H1 (cell line): ENCODE measurements around the gene MAF. TPM values are rescaled to one million over a fixed set of nuclear protein-coding genes. Genes with fewer than 3 reads are reported as not detected.

Experiments
- CTCF ChIA-PET: fragments of 300-600 bp; sonication (Branson Sonifier 250); formaldehyde crosslinking; loops from one replicate; lab custom pipeline; 2021; ENCODE audit not compliant: partially characterized antibody; lab: Charles Lee
- POLR2A ChIA-PET: fragments of 300-600 bp; sonication (Branson Sonifier 250); formaldehyde crosslinking; loops from one replicate; lab custom pipeline; 2021; ENCODE audit warnings: inconsistent platforms; ENCODE audit not compliant: partially characterized antibody; lab: Charles Lee
- DNase-seq, 2 experiments: peaks; one replicate each; pipeline versions ENCODE4 v3.0.0 to v3.0.0-alpha.2; 2010 to 2022; ENCODE audit warnings: low spot score in 2 of 2, low read depth in 1 of 2, mixed read lengths in 1 of 2
- FAIRE-seq: peaks from 2 replicates; lab custom pipeline; 2011; peaks lifted over from hg19 to GRCh38; lab: Jason Lieb, UNC
- H2AFZ ChIP-seq: 2 replicates; pipeline ENCODE4 v1.8.1; 2012; ENCODE audit warnings: low read length, inconsistent platforms
- H2AK5ac ChIP-seq: 2 replicates; pipeline ENCODE4 v1.6.1; 2013; ENCODE audit warnings: low read depth, low read length
- H2BK120ac ChIP-seq: replicated peaks from 2 replicates; pipeline ENCODE3; 2013; ENCODE audit warnings: low read depth, low read length, inconsistent platforms
- H2BK12ac ChIP-seq: 2 replicates; pipeline ENCODE4 v1.6.1; 2013; ENCODE audit warnings: low read depth, low read length
- H2BK15ac ChIP-seq: 2 replicates; pipeline ENCODE4 v1.6.1; 2013; ENCODE audit warnings: low read length
- H2BK20ac ChIP-seq: 2 replicates; pipeline ENCODE4 v1.6.1; 2013; ENCODE audit warnings: low read length
- H2BK5ac ChIP-seq: 2 replicates; pipeline ENCODE4 v1.6.1; 2013; ENCODE audit warnings: low read depth, low read length
- H3K14ac ChIP-seq: 2 replicates; pipeline ENCODE4 v1.6.1; 2013; ENCODE audit warnings: inconsistent platforms; ENCODE audit not compliant: insufficient read length
- H3K18ac ChIP-seq: 2 replicates; pipeline ENCODE4 v1.6.1; 2013; ENCODE audit warnings: low read length; ENCODE audit errors: extremely low read depth
- H3K23ac ChIP-seq: 2 replicates; pipeline ENCODE4 v1.6.1; 2013; ENCODE audit warnings: inconsistent platforms; ENCODE audit not compliant: insufficient read length
- H3K23me2 ChIP-seq: 2 replicates; pipeline ENCODE4 v1.6.1; 2013; ENCODE audit warnings: low read depth, low read length
- H3K27ac ChIP-seq: 2 replicates; pipeline ENCODE4 v1.6.1; 2011; ENCODE audit warnings: low read depth, low read length, inconsistent platforms
- H3K27me3 ChIP-seq, 4 experiments: replicated peaks in 1 of 4; 1 replicate in 1 of 4; 2 replicates in 3 of 4; pipeline versions ENCODE4 v1.6.1 to v1.8.1; 2011 to 2013; ENCODE audit warnings: low read length in 3 of 4, mild to moderate bottlenecking in 3 of 4, inconsistent platforms in 2 of 4, mixed read lengths in 2 of 4, moderate library complexity in 1 of 4; ENCODE audit not compliant: control insufficient read depth in 3 of 4, insufficient read depth in 3 of 4; ENCODE audit errors: extremely low read depth in 1 of 4
- H3K36me3 ChIP-seq, 4 experiments: 2 replicates each; pipeline versions ENCODE4 v1.6.1 to v1.8.1; 2011 to 2013; ENCODE audit warnings: mild to moderate bottlenecking in 4 of 4, low read length in 3 of 4, moderate library complexity in 2 of 4, control low read depth in 1 of 4, inconsistent platforms in 1 of 4; ENCODE audit not compliant: insufficient read depth in 4 of 4, control insufficient read depth in 2 of 4
- H3K4ac ChIP-seq: replicated peaks from 2 replicates; pipeline ENCODE3; 2013; ENCODE audit warnings: low read length, low read depth, mixed read lengths, inconsistent platforms; ENCODE audit not compliant: insufficient read length
- H3K4me1 ChIP-seq, 4 experiments: replicated peaks in 1 of 4; 1 replicate in 1 of 4; 2 replicates in 3 of 4; pipeline versions ENCODE4 v1.6.1 to v1.8.1; 2011 to 2013; ENCODE audit warnings: low read length in 3 of 4, inconsistent platforms in 2 of 4, mixed read lengths in 1 of 4; ENCODE audit not compliant: insufficient read depth in 4 of 4, control insufficient read depth in 3 of 4
- H3K4me2 ChIP-seq, 2 experiments: 2 replicates each; pipeline versions ENCODE4 v1.6.1 to v1.8.1; 2011 to 2013; ENCODE audit warnings: low read depth in 2 of 2, low read length in 2 of 2, control low read depth in 1 of 2, inconsistent platforms in 1 of 2, mild to moderate bottlenecking in 1 of 2; ENCODE audit not compliant: insufficient read depth in 1 of 2
- H3K4me3 ChIP-seq, 4 experiments: fragments of 200-600, 300-600 bp in 1 of 4; sonication (generic), shearing (Covaris generic), sonication (Bioruptor Twin) in 1 of 4; 2 replicates each; pipeline versions ENCODE4 v1.5.1 to v1.8.1; 2011 to 2016; ENCODE audit warnings: low read length in 4 of 4, low read depth in 3 of 4, control low read depth in 2 of 4, inconsistent platforms in 2 of 4, mild to moderate bottlenecking in 2 of 4, mixed read lengths in 1 of 4, moderate library complexity in 1 of 4; ENCODE audit not compliant: insufficient read depth in 2 of 4; ENCODE audit errors: extremely low read depth in 1 of 4
- H3K56ac ChIP-seq: replicated peaks from 2 replicates; pipeline ENCODE3; 2013; ENCODE audit warnings: low read depth, mild to moderate bottlenecking, mixed read lengths, low read length, inconsistent platforms; ENCODE audit not compliant: insufficient read length
- H3K79me1 ChIP-seq: 2 replicates; pipeline ENCODE4 v1.6.1; 2013; ENCODE audit warnings: low read depth, low read length, control low read depth
- H3K79me2 ChIP-seq, 2 experiments: 2 replicates each; pipeline versions ENCODE4 v1.6.1 to v1.8.1; 2012 to 2013; ENCODE audit warnings: low read length in 2 of 2, mild to moderate bottlenecking in 2 of 2, inconsistent platforms in 1 of 2; ENCODE audit not compliant: insufficient read depth in 2 of 2, control insufficient read depth in 1 of 2
- H3K9ac ChIP-seq, 4 experiments: replicated peaks in 1 of 4; 1 replicate in 1 of 4; 2 replicates in 3 of 4; pipeline versions ENCODE4 v1.6.1 to v1.8.1; 2011 to 2013; ENCODE audit warnings: low read depth in 3 of 4, low read length in 3 of 4, control low read depth in 2 of 4, mild to moderate bottlenecking in 2 of 4, moderate library complexity in 2 of 4, inconsistent platforms in 1 of 4; ENCODE audit errors: extremely low read depth in 1 of 4
- H3K9me3 ChIP-seq, 2 experiments: 2 replicates each; pipeline versions ENCODE4 v1.6.1 to v1.8.1; 2012 to 2013; ENCODE audit warnings: mild to moderate bottlenecking in 2 of 2, moderate library complexity in 2 of 2, control low read depth in 1 of 2, inconsistent platforms in 1 of 2, low read depth in 1 of 2, low read length in 1 of 2, mixed read lengths in 1 of 2; ENCODE audit not compliant: insufficient read depth in 2 of 2
- H4K20me1 ChIP-seq, 2 experiments: replicated peaks in 1 of 2; 2 replicates each; pipeline versions ENCODE3 to v1.8.1; 2011 to 2013; ENCODE audit warnings: inconsistent platforms in 2 of 2, low read length in 2 of 2, mild to moderate bottlenecking in 1 of 2; ENCODE audit not compliant: insufficient read depth in 2 of 2, control insufficient read depth in 1 of 2
- H4K5ac ChIP-seq: 2 replicates; pipeline ENCODE4 v1.6.1; 2013; ENCODE audit warnings: low read length, low read depth, mixed read lengths, inconsistent platforms; ENCODE audit not compliant: insufficient read length
- H4K8ac ChIP-seq: 2 replicates; pipeline ENCODE4 v1.8.0; 2013; ENCODE audit warnings: mild to moderate bottlenecking, moderate library complexity, low read length, inconsistent platforms; ENCODE audit not compliant: insufficient read depth; ENCODE audit errors: extremely low read depth
- H4K91ac ChIP-seq: replicated peaks from 2 replicates; pipeline ENCODE3; 2013; ENCODE audit warnings: low read length, mixed read lengths, inconsistent platforms; ENCODE audit not compliant: insufficient read length
- CTBP2 ChIP-seq: IDR thresholded peaks from 2 replicates; pipeline ENCODE4 v1.7.0; 2011; ENCODE audit warnings: borderline replicate concordance, mild to moderate bottlenecking, moderate library complexity, mixed read lengths, low read length; ENCODE audit not compliant: insufficient read depth, insufficient read length
- EGR1 ChIP-seq: IDR thresholded peaks from 2 replicates; pipeline ENCODE4 v1.6.1; 2011; ENCODE audit warnings: low read depth, low read length, borderline replicate concordance
- EP300 ChIP-seq, 2 experiments: IDR thresholded peaks; 1 replicate in 1 of 2; 2 replicates in 1 of 2; pipeline ENCODE4 v1.6.1; 2011 to 2012; ENCODE audit warnings: low read depth in 2 of 2, low read length in 2 of 2, mild to moderate bottlenecking in 2 of 2, borderline replicate concordance in 1 of 2, inconsistent platforms in 1 of 2, moderate library complexity in 1 of 2
- JUN ChIP-seq: IDR thresholded peaks from 2 replicates; pipeline ENCODE4 v1.6.1; 2011; ENCODE audit warnings: low read depth, mild to moderate bottlenecking, improper control_type of control experiment, low read length
- JUND ChIP-seq: IDR thresholded peaks from 2 replicates; pipeline ENCODE4 v1.6.1; 2011; ENCODE audit warnings: mild to moderate bottlenecking, improper control_type of control experiment, low read length
- KDM1A ChIP-seq: fragments of 200-600, 300-600 bp; sonication (generic); IDR thresholded peaks from 2 replicates; pipeline ENCODE4 v1.7.1; 2016; ENCODE audit warnings: mild to moderate bottlenecking, low read length, borderline replicate concordance
- PHF8 ChIP-seq: fragments of 200-600 bp; sonication (generic); conservative IDR thresholded peaks from 2 replicates; pipeline ENCODE4 v1.7.1; 2012; ENCODE audit warnings: low read depth, mild to moderate bottlenecking, inconsistent platforms, low read length, moderate library complexity
- SP1 ChIP-seq: IDR thresholded peaks from 2 replicates; pipeline ENCODE4 v1.6.1; 2011; ENCODE audit warnings: low read depth, low read length
- SP4 ChIP-seq: IDR thresholded peaks from 2 replicates; pipeline ENCODE4 v1.6.1; 2012; ENCODE audit warnings: low read length, inconsistent platforms
- SRF ChIP-seq: IDR thresholded peaks from 2 replicates; pipeline ENCODE4 v1.6.1; 2011; ENCODE audit warnings: mild to moderate bottlenecking, low read depth, low read length, moderate library complexity
- SUZ12 ChIP-seq: fragments of 200-600 bp; sonication (generic); IDR thresholded peaks from 2 replicates; pipeline ENCODE4 v1.6.1; 2012; ENCODE audit warnings: mild to moderate bottlenecking, inconsistent platforms, low read length, moderate library complexity, mixed read lengths
- TAF7 ChIP-seq: optimal IDR thresholded peaks from 2 replicates; pipeline ENCODE3; 2011; ENCODE audit warnings: low read depth, mild to moderate bottlenecking, inconsistent platforms, low read length, moderate library complexity, borderline replicate concordance
- ZNF274 ChIP-seq: IDR thresholded peaks from 2 replicates; pipeline ENCODE4 v1.7.0; 2012; ENCODE audit warnings: low read length, borderline replicate concordance; ENCODE audit errors: extremely low read depth
- WGBS, 2 experiments: shearing (Covaris generic) in 1 of 2; methylation state at CpG; one replicate each; pipeline versions ENCODE4 v1.1.6 to v1.1.7; 2013 to 2015; ENCODE audit warnings: low lambda C conversion rate in 2 of 2, mixed read lengths in 2 of 2, inconsistent platforms in 1 of 2, low coverage in 1 of 2, missing lambda C conversion rate in 1 of 2; ENCODE audit not compliant: insufficient replicate concordance in 2 of 2, insufficient coverage in 1 of 2, insufficient read length in 1 of 2; ENCODE audit errors: extremely low coverage in 1 of 2, missing lambda C conversion rate in 1 of 2; 5-methylcytosine and 5-hydroxymethylcytosine counted together
- polyA plus RNA-seq, 7 experiments: library from polyadenylated mRNA; depleted of rRNA in 3 of 7; stranded (reverse) in 5 of 7; unstranded in 2 of 7; fragments of >200 nt in 5 of 7; fragments of 200-250 nt in 2 of 7; gene quantifications; 1 replicate in 5 of 7; 2 replicates in 1 of 7; 4 replicates in 1 of 7; pipeline versions ENCODE4 v1.2.1 to v1.2.3, GENCODE V29; 2011 to 2013; ENCODE audit warnings: missing spikeins in 2 of 7, mixed read lengths in 2 of 7
- total RNA-seq: library from RNA; stranded (reverse); fragmentation: NEBNext Ultra II Directional; extraction: Animal tissue kit (Norgen Biotek cat#: 25700); gene quantifications from 2 replicates; pipeline ENCODE4 v1.2.1, GENCODE V29; 2021
- TF ChIP-seq, protein P1 (sequence below): IDR thresholded peaks from 2 replicates; pipeline ENCODE4 v1.6.1; 2012; ENCODE audit warnings: inconsistent platforms

MAF gene
- total and polyA plus RNA-seq, 2 of the 8 experiments (the other 6 are each of a cell fraction or from before 2014, with no cell fraction given): 1.3 to 2.7 TPM

DNA sequence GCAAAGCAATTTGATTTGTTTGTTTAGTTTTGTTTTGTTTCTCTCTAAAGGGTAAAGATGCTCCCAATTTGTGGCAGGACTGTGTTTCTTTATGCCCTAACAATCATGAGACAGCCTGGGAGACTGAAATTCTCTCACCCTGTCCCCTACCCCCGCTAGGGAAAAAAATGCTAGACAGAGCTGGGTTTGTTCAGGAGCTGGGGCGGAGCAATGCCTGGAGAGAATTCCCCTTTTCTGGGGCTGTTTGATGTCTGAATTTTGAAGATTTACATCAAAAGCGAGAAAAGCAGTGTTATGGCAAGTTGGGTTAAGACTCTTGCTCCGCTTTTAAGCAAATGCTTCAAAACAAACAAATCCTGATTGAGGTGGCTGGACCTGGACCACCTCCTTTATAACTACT lies 8.4 kb downstream of the MAF start:
- no peaks in the 10 kb centered on the region for H3K79me1 ChIP-seq
- 78% methylated on average over 4 of the region's 4 CpGs; no CpG with 5 or more reads in 1 of the 2 experiments for WGBS, 2 experiments
- no peak overlapping the region for H4K5ac ChIP-seq
- H3K4me3 ChIP-seq: no peak overlapping the region
- no peaks in the 10 kb centered on the region for H3K9me3 ChIP-seq
- peaks cover 3% of the 10 kb centered on the region; the same call in 1 of the 2 replicates for H3K23me2 ChIP-seq
- no peak overlapping the region for H4K8ac ChIP-seq
- H2BK12ac ChIP-seq: no peak overlapping the region
- peaks cover 0 to 9% (median 2%) of the 10 kb centered on the region in 4 experiments; a peak in 4 of 7 replicates for H3K4me1 ChIP-seq
- no peaks in the 10 kb centered on the region for H3K36me3 ChIP-seq
- H3K4me2 ChIP-seq: no peak overlapping the region
- H4K20me1 ChIP-seq: no peaks in the 10 kb centered on the region
- no peaks in the 10 kb centered on the region; a peak in 1 of 4 replicates for H3K79me2 ChIP-seq
- H3K23ac ChIP-seq: no peak overlapping the region
- ChIA-PET POLR2A (no interaction called here), CTCF (no interaction called here)
- H3K27me3 ChIP-seq: 0 out of 7 replicates have a peak, but pooled peaks cover 0 to 3% (median 0%) of the 10 kb centered on the region in 4 experiments
- no peak overlapping the region for H2AK5ac ChIP-seq
- no peak overlapping the region for H3K9ac ChIP-seq
- no peak overlapping the region for H3K4ac ChIP-seq
- no peak overlapping the region for H3K18ac ChIP-seq
- no peak overlapping the region for H2BK15ac ChIP-seq
- no peak overlapping the region for H3K56ac ChIP-seq
- no peak overlapping the region for H2AFZ ChIP-seq
- no peak for FAIRE-seq
- H3K27ac ChIP-seq: no peak overlapping the region
- H2BK120ac ChIP-seq: no peak overlapping the region
- H3K14ac ChIP-seq: no peak overlapping the region
- H2BK5ac ChIP-seq: no peak overlapping the region
- no peak overlapping the region for H2BK20ac ChIP-seq
- H4K91ac ChIP-seq: no peak overlapping the region
- no peak for DNase-seq
- no peak for TF ChIP-seq PHF8
- TF ChIP-seq TAF7: no peak
- TF ChIP-seq, protein P1, sequence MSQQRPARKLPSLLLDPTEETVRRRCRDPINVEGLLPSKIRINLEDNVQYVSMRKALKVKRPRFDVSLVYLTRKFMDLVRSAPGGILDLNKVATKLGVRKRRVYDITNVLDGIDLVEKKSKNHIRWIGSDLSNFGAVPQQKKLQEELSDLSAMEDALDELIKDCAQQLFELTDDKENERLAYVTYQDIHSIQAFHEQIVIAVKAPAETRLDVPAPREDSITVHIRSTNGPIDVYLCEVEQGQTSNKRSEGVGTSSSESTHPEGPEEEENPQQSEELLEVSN: no peak
- no peak for TF ChIP-seq JUN
- no peak for TF ChIP-seq EP300 (IDR thresholded peaks at IDR 0.05; ENCODE audit: borderline replicate concordance in 1 of 2, low read depth in 2 of 2, low read length in 2 of 2)
- TF ChIP-seq SP1: no peak
- no peak for TF ChIP-seq KDM1A
- no peak for TF ChIP-seq SUZ12
- no peak for TF ChIP-seq SRF
- TF ChIP-seq JUND: no peak
- no peak for TF ChIP-seq EGR1
- TF ChIP-seq SP4: no peak
- no peak for TF ChIP-seq ZNF274
- no peak for TF ChIP-seq CTBP2
